OCI-LY7 (cell line): ENCODE measurements around the gene CAND1.

Source experiments
- EZH2phosphoT487 ChIP-seq: fragments of 200-600 bp; sonication (generic); IDR thresholded peaks from 2 replicates; pipeline ENCODE4 v1.6.1; 2018; ENCODE audit warnings: low read depth, borderline replicate concordance, mild to moderate bottlenecking, mixed run types, antibody characterized with exemption, low read length, moderate library complexity, mixed read lengths
- TF ChIP-seq, protein P1 (sequence below): fragments of 200-600 bp; sonication (generic); conservative IDR thresholded peaks from 2 replicates; pipeline ENCODE4 v1.5.1; 2014; ENCODE audit warnings: mild to moderate bottlenecking, antibody characterized with exemption, low read length, moderate library complexity, mixed read lengths

DNA sequence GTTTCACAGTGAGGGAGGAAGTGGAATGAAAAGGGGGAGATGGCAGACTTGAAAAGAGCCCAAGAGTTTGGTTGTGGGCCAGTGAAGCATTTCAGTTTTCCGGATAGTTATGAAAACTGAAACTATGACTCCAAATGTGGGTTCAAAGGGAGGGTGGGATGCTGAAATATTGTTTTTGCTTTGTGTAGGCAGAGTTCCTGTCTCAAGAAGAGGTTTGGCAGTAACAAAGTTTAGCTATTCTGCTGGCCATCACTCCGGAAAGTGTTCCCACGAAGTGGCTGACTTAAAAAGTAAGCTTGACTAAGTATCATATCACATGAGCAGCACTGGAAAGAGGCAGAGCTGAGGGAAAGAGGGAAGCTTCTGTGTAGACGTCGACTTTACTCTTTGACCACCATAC, 85.2 kb downstream of the CAND1 start:
- TF ChIP-seq, protein P1, sequence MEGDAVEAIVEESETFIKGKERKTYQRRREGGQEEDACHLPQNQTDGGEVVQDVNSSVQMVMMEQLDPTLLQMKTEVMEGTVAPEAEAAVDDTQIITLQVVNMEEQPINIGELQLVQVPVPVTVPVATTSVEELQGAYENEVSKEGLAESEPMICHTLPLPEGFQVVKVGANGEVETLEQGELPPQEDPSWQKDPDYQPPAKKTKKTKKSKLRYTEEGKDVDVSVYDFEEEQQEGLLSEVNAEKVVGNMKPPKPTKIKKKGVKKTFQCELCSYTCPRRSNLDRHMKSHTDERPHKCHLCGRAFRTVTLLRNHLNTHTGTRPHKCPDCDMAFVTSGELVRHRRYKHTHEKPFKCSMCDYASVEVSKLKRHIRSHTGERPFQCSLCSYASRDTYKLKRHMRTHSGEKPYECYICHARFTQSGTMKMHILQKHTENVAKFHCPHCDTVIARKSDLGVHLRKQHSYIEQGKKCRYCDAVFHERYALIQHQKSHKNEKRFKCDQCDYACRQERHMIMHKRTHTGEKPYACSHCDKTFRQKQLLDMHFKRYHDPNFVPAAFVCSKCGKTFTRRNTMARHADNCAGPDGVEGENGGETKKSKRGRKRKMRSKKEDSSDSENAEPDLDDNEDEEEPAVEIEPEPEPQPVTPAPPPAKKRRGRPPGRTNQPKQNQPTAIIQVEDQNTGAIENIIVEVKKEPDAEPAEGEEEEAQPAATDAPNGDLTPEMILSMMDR: no peak
- TF ChIP-seq EZH2phosphoT487: no peak
